ENCODE measurements around the gene CADM2.

CADM2 gene

GRCh38 chr3:84960581-84960980, 1.8 kb downstream of the CADM2 start:
- DNase-seq (ENCODE audit: insufficient read length, low spot score) (no peak), FAIRE-seq (no peak)
- TF ChIP-seq CTCF (IDR thresholded peaks at IDR 0.05; ENCODE audit: insufficient read depth, missing control alignments), result no peak

GRCh38 chr3:84961011-84961410, 2.2 kb downstream of the CADM2 start:
- TF ChIP-seq CTCF (IDR thresholded peaks at IDR 0.05; ENCODE audit: insufficient read depth, missing control alignments), result no peak
- DNase-seq (ENCODE audit: insufficient read length, low spot score) (no peak), FAIRE-seq (no peak)

GRCh38 chr3:84961521-84962255, 2.9 kb downstream of the CADM2 start:
- FAIRE-seq (no peak), DNase-seq (ENCODE audit: insufficient read length, low spot score) (no peak)
- TF ChIP-seq CTCF (IDR thresholded peaks at IDR 0.05; ENCODE audit: insufficient read depth, missing control alignments), result no peak

- DNase-seq (ENCODE audit: insufficient read length, low spot score), result no peak
- FAIRE-seq, result no peak
- TF ChIP-seq CTCF (IDR thresholded peaks at IDR 0.05; ENCODE audit: insufficient read depth, missing control alignments), result no peak
Measured at GRCh38 chr3:84962415-84962814, 3.6 kb downstream of the CADM2 start.

- no peak for TF ChIP-seq CTCF (IDR thresholded peaks at IDR 0.05; ENCODE audit: insufficient read depth, missing control alignments)
- FAIRE-seq (no peak), DNase-seq (ENCODE audit: insufficient read length, low spot score) (no peak)
Measured at GRCh38 chr3:84963137-84963536, 4.3 kb downstream of the CADM2 start.

- FAIRE-seq (peak; percentile 91), DNase-seq (ENCODE audit: insufficient read length, low spot score) (peak; percentile 16)
- peak; percentile 62 for TF ChIP-seq CTCF (IDR thresholded peaks at IDR 0.05; ENCODE audit: insufficient read depth, missing control alignments)
Measured at GRCh38 chr3:84965141-84965540, 6.4 kb downstream of the CADM2 start.

- no peak for FAIRE-seq
- DNase-seq (ENCODE audit: insufficient read length, low spot score), result no peak
- TF ChIP-seq CTCF (IDR thresholded peaks at IDR 0.05; ENCODE audit: insufficient read depth, missing control alignments), result no peak
Measured at GRCh38 chr3:84967767-84968581, 9.2 kb downstream of the CADM2 start.
